ENCODE results near the gene PNPLA5. TPM values are rescaled to one million over a fixed set of nuclear protein-coding genes. Genes with fewer than 3 reads are reported as not detected.

PNPLA5 gene
- polyA plus RNA-seq, 1 donor: not detected

DNA sequence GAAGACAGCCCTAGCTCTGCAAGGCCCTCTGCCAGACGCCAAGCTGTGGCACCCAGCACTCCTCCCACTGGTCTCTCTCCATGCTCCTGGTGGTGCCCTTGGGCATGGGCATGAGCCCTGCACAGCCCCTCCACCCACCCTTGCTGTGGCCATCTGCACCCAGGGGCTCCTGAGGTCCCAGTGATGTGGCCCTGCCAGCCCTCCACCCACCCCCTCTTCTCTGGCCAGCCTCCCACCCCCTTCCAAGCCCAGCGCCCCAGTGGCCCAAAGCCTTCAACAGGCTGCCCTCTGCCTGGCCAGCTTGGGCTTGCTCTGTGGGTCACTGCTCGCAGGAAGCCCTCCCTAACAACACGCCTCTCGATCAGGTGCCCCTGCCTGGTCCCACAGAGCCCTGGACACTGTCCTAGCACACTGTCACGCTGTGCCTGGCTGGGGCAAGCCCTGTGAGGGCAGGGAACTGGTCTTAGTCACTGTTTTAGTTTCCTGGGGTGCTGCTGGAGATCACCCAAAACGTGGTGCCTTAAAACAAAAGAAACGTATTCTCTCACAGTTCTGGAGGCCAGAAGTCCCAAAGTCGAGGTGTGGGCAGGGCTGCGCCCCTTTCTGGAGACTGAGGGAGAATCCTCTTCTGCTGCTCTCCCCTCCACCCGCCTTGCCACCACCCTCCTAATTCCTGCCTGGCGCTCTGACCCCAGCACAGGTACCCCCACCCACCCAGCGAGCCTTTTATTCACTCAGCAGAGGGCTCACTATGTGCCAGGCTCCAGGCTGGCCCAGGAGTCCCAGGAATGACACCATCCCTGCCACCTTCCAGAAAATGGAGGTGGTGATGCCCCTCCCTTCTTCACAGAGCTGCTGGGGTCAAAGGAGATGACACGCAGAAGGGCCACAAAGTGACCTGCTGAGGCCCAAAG lies 44.2 kb downstream of the PNPLA5 start:
- DNase-seq: no peak
- Histone ChIP-seq H3K27me3 (ENCODE audit: control insufficient read depth, insufficient read depth, low read length) (peaks cover 5% of the 10 kb centered on the region), H3K4me3 (ENCODE audit: low read length) (no peak overlapping the region), H3K9me3 (ENCODE audit: control insufficient read depth, low read depth, low read length) (no peaks in the 10 kb centered on the region), H3K27ac (ENCODE audit: low read length) (no peak overlapping the region), H3K36me3 (ENCODE audit: control insufficient read depth, insufficient read depth, low read length) (no peaks in the 10 kb centered on the region), H3K4me1 (ENCODE audit: control insufficient read depth, insufficient read depth, low read length) (no peaks in the 10 kb centered on the region)
- no CpG with 5 or more reads among the region's 14 CpGs for WGBS (ENCODE audit: insufficient coverage, low lambda C conversion rate)

DNA sequence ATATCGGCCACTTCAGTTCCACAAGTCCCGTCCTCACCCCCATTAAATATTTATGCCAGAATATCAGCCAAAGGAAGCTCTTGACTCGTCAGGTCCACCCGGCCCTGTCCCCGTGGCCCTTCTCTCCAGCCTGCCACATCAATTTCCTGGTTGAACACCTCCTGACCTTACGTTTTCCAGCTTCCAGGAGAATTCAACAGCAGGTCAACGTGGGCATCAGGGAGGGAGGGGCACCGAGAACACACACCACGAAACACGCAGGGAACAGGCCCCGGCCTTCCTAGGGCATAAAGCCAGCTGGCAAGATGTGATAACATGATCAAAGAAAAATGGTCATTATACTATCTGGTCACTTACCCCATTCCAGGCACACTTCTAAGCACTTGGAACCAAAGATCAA lies 44.8 kb downstream of the PNPLA5 start:
- Histone ChIP-seq H3K36me3 (ENCODE audit: control insufficient read depth, insufficient read depth, low read length) (no peaks in the 10 kb centered on the region), H3K27me3 (ENCODE audit: control insufficient read depth, insufficient read depth, low read length) (peaks cover 5% of the 10 kb centered on the region), H3K4me3 (ENCODE audit: low read length) (no peak overlapping the region), H3K27ac (ENCODE audit: low read length) (no peak overlapping the region), H3K9me3 (ENCODE audit: control insufficient read depth, low read depth, low read length) (no peaks in the 10 kb centered on the region), H3K4me1 (ENCODE audit: control insufficient read depth, insufficient read depth, low read length) (no peaks in the 10 kb centered on the region)
- WGBS (ENCODE audit: insufficient coverage, low lambda C conversion rate): 100% methylated on average over 1 of the region's 11 CpGs
- no peak for DNase-seq

DNA sequence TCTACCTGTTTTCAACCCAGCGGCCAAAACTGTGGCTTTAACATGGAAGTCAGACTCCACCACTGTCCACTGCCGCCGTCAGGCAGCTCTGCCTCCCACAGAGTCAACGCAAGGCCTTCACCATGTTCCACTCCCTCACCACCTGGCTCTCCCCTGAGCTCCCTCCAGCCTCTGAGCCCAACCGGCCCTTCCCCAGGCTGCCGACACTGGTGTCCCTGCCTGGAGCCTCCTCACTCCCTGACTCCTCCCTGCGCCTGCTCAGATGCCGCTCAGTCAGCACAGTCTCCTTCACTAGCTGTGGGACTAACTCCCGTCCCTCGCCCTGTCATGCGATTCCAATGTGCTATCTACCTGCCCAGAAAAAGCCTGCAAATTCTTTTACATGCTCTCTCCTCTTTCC lies 45.8 kb downstream of the PNPLA5 start:
- Histone ChIP-seq H3K27ac (ENCODE audit: low read length) (no peak overlapping the region), H3K9me3 (ENCODE audit: control insufficient read depth, low read depth, low read length) (no peaks in the 10 kb centered on the region), H3K4me1 (ENCODE audit: control insufficient read depth, insufficient read depth, low read length) (no peaks in the 10 kb centered on the region), H3K27me3 (ENCODE audit: control insufficient read depth, insufficient read depth, low read length) (no peaks in the 10 kb centered on the region), H3K36me3 (ENCODE audit: control insufficient read depth, insufficient read depth, low read length) (no peaks in the 10 kb centered on the region), H3K4me3 (ENCODE audit: low read length) (no peak overlapping the region)
- WGBS (ENCODE audit: insufficient coverage, low lambda C conversion rate): no CpG with 5 or more reads among the region's 11 CpGs
- DNase-seq: no peak

DNA sequence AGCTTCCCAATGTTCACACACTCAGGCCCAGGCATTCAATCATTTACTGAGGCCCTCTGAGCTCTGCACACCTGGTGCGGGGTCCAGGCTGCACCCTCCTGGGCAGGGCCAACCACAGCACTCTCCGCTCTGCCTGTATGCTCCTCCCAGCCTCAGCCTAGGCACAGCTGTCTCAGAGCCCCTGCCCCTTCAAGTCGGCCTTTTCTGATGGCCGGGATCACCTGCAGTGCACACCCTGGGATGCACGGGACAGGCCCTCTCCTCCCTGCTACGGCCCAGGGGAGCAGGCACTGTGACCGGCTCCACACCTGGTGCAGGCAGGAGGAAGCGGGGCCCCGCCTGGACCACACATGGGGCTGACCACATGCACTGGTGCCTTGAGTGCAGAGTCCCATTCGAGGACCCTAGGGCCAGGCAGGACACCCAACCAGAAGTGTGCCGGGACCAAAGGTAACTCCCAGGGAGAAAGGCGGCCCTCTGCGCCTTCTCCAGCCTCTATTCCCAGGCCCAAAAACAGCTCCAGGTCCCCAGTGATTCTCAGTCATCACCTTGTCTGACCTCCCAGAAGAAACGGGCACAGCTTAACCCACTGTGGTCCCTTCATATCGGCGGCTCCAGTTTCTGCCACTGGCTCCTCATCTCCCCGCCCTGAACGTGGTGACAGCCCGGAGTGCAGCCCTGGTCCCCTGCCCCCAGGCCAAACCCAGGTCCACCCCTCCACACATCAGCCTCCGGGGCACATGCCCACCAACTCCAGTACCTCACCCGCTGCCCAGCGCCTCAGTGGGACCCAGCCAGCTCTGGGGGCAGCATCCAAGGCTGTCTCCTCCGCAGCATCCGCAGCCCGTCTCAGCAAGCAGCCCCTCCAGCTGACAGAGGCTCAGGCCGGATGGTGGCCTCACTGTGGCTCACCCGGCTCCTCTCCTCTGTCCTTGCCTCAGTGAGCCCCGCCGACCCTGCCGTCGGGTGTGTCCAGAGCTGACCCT lies 47.0 kb downstream of the PNPLA5 start:
- DNase-seq: no peak
- no CpG with 5 or more reads among the region's 31 CpGs for WGBS (ENCODE audit: insufficient coverage, low lambda C conversion rate)
- H3K27me3 ChIP-seq (ENCODE audit: control insufficient read depth, insufficient read depth, low read length): no peaks in the 10 kb centered on the region
- no peak overlapping the region for H3K4me3 ChIP-seq (ENCODE audit: low read length)
- no peaks in the 10 kb centered on the region for H3K36me3 ChIP-seq (ENCODE audit: control insufficient read depth, insufficient read depth, low read length)
- H3K4me1 ChIP-seq (ENCODE audit: control insufficient read depth, insufficient read depth, low read length): no peaks in the 10 kb centered on the region
- H3K9me3 ChIP-seq (ENCODE audit: control insufficient read depth, low read depth, low read length): no peaks in the 10 kb centered on the region
- H3K27ac ChIP-seq (ENCODE audit: low read length): no peak overlapping the region

DNA sequence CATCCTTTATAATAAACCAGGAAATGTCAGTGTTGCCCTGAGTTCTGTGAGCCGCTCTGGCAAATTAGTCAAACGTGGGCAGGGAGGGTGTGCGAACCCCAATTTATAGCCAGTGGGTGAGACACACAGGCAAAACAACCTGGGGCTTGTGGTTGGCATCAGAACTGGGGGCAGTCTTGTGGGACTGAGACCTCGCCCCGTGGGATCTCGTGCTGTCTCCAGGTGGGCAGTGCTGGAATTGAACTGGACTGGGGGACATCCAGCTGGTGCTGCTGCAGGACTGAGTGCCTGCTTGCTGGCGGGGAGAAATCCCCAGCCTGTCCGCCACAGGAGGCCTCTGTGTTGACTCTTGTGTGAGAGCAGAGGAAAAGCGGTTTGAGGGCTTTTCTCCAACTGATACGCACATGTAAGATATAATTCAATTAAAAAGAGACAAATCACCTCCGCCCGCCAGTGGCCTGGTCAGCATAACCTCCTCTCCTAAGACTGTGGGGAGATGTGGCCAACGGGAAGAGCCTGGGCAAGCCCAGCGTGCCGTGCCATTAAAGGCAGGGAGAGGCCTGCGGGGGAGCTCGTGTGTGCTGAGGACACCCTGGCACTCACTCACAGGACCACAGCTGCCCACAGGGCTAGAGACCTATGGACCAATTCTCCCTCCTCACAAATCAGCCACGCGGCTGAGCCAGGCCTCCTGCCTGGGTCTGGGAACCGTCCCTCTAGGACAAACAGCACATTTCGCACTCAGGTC lies 47.9 kb downstream of the PNPLA5 start:
- H3K36me3 ChIP-seq (ENCODE audit: control insufficient read depth, insufficient read depth, low read length): no peaks in the 10 kb centered on the region
- WGBS (ENCODE audit: insufficient coverage, low lambda C conversion rate): no CpG with 5 or more reads among the region's 21 CpGs
- no peaks in the 10 kb centered on the region for H3K4me1 ChIP-seq (ENCODE audit: control insufficient read depth, insufficient read depth, low read length)
- H3K27ac ChIP-seq (ENCODE audit: low read length): no peak overlapping the region
- H3K9me3 ChIP-seq (ENCODE audit: control insufficient read depth, low read depth, low read length): no peaks in the 10 kb centered on the region
- no peaks in the 10 kb centered on the region for H3K27me3 ChIP-seq (ENCODE audit: control insufficient read depth, insufficient read depth, low read length)
- no peak for DNase-seq
- H3K4me3 ChIP-seq (ENCODE audit: low read length): no peak overlapping the region

DNA sequence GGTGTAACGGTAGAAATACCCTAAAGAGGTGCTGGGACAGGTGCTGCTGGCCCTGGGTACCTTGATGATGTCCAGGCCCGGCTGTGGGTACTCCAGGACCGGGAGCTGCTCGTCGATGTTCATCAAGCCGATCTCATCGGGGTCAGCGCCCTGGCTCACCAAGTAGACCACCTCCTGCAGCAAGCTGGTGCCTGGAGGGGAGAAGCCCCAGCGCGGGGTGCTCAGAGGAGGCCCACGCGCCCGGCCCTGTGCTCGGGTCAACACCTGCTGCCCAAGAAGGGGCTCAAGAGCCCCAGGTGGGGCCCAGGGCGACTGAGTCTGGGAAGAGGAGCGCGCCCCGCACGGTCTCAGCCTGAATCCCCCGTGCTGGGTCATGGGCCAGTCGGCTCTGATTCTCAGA lies 50.1 kb downstream of the PNPLA5 start:
- no CpG with 5 or more reads among the region's 21 CpGs for WGBS (ENCODE audit: insufficient coverage, low lambda C conversion rate)
- Histone ChIP-seq H3K27me3 (ENCODE audit: control insufficient read depth, insufficient read depth, low read length) (no peaks in the 10 kb centered on the region), H3K4me1 (ENCODE audit: control insufficient read depth, insufficient read depth, low read length) (no peaks in the 10 kb centered on the region), H3K9me3 (ENCODE audit: control insufficient read depth, low read depth, low read length) (no peaks in the 10 kb centered on the region), H3K4me3 (ENCODE audit: low read length) (no peak overlapping the region), H3K27ac (ENCODE audit: low read length) (no peak overlapping the region), H3K36me3 (ENCODE audit: control insufficient read depth, insufficient read depth, low read length) (no peaks in the 10 kb centered on the region)
- DNase-seq: no peak

DNA sequence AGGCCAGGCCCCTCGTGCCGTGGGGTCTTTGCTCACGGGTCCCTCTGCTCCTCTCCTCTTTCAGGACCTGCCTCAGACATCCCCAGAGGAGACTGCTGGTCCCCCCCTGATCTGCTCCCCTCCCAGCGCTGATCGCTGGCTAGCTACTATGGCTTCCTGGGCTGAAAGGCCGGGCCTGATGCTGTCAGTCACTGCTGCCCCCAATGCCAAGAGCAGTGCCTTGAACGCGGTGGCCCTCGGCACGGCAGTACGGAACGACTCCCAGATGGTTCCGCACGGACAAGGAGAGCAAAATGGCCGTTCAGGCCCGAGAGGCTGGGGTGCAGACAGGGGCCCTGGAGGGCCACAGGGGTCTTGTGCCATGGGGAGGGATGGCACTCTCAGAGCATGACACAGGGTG lies 51.0 kb downstream of the PNPLA5 start:
- H3K27ac ChIP-seq (ENCODE audit: low read length): no peak overlapping the region
- H3K9me3 ChIP-seq (ENCODE audit: control insufficient read depth, low read depth, low read length): no peaks in the 10 kb centered on the region
- H3K36me3 ChIP-seq (ENCODE audit: control insufficient read depth, insufficient read depth, low read length): no peaks in the 10 kb centered on the region
- WGBS (ENCODE audit: insufficient coverage, low lambda C conversion rate): 83% methylated on average over 1 of the region's 16 CpGs
- no peak for DNase-seq
- no peaks in the 10 kb centered on the region for H3K27me3 ChIP-seq (ENCODE audit: control insufficient read depth, insufficient read depth, low read length)
- H3K4me3 ChIP-seq (ENCODE audit: low read length): no peak overlapping the region
- H3K4me1 ChIP-seq (ENCODE audit: control insufficient read depth, insufficient read depth, low read length): no peaks in the 10 kb centered on the region

DNA sequence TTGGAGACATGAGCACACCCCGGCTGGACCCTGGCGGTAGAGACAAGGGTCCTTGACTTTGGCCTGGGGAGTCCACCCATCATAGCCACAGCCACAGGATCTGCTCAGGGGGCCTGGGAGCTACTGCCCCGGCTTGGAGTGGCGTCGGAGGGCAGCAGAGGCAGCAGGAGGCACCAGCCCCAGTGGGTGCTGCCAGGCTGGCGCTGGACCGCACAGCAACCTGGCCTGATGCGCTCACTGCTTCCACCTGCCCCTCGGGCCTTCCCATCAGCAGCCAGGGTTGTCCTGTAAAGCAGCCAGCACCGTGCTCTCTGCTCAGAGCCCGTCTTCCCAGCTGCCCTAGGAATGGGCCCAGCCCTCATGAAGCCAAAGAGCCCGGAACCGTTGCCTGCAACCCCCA lies 51.4 kb downstream of the PNPLA5 start:
- H3K9me3 ChIP-seq (ENCODE audit: control insufficient read depth, low read depth, low read length): no peaks in the 10 kb centered on the region
- H3K27ac ChIP-seq (ENCODE audit: low read length): no peak overlapping the region
- WGBS (ENCODE audit: insufficient coverage, low lambda C conversion rate): no CpG with 5 or more reads among the region's 13 CpGs
- H3K36me3 ChIP-seq (ENCODE audit: control insufficient read depth, insufficient read depth, low read length): no peaks in the 10 kb centered on the region
- no peaks in the 10 kb centered on the region for H3K27me3 ChIP-seq (ENCODE audit: control insufficient read depth, insufficient read depth, low read length)
- no peaks in the 10 kb centered on the region for H3K4me1 ChIP-seq (ENCODE audit: control insufficient read depth, insufficient read depth, low read length)
- no peak overlapping the region for H3K4me3 ChIP-seq (ENCODE audit: low read length)
- no peak for DNase-seq

DNA sequence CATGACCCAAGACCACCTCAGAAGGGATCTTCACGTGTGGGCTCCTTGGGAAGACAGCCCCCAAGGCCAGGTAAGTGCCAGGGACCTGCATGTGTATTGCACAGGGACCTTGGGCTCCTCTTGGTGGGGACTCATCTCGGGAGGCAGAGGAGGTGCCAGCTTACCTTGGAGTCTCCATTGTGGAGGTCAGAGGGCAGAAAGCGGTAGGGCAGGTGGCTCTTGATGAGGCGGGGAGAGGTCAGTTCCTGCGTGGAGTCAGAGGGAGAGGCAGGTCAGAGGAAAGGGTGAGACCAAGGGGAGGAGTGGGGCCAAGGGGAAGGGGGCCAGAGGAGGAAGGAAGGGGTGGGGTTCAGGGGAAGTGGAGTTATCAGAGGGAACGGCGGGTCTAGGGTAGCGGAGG lies 52.0 kb downstream of the PNPLA5 start:
- no peak overlapping the region for H3K4me3 ChIP-seq (ENCODE audit: low read length)
- H3K27ac ChIP-seq (ENCODE audit: low read length): no peak overlapping the region
- no peaks in the 10 kb centered on the region for H3K36me3 ChIP-seq (ENCODE audit: control insufficient read depth, insufficient read depth, low read length)
- no peaks in the 10 kb centered on the region for H3K4me1 ChIP-seq (ENCODE audit: control insufficient read depth, insufficient read depth, low read length)
- no CpG with 5 or more reads among the region's 8 CpGs for WGBS (ENCODE audit: insufficient coverage, low lambda C conversion rate)
- H3K9me3 ChIP-seq (ENCODE audit: control insufficient read depth, low read depth, low read length): no peaks in the 10 kb centered on the region
- H3K27me3 ChIP-seq (ENCODE audit: control insufficient read depth, insufficient read depth, low read length): no peaks in the 10 kb centered on the region
- DNase-seq: no peak

All from large intestine (tissue), 3 donors.